HG03135 (cell line): ENCODE measurements around the gene S1PR5.

Source experiments
- ATAC-seq: cut with Tn5 transposase; IDR thresholded peaks from one replicate; pipeline ENCODE4 v1.9.1; 2021; ENCODE audit warnings: mild to moderate bottlenecking, moderate library complexity; ENCODE audit not compliant: unreplicated experiment

S1PR5 gene

DNA sequence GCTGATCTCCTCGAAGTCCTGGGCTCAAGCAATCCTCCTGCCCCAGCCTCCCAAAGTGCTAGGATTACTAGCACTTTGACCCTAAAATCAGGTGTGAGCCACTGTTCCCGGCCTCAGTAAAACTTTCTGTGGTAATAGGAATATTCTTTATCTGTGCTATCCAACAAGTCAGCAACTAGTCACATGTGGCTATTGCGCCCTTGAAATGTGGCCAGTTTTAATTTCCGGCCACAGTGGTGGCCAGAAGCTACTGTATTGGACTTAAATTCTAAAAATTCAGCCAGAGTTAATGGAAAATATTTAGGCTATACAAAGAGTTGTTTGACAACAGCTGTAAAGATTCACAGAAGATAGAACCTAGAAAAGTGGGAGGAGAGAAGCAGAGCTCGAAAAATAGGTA lies 44.1 kb downstream of the S1PR5 start:
- ATAC-seq = no peak

DNA sequence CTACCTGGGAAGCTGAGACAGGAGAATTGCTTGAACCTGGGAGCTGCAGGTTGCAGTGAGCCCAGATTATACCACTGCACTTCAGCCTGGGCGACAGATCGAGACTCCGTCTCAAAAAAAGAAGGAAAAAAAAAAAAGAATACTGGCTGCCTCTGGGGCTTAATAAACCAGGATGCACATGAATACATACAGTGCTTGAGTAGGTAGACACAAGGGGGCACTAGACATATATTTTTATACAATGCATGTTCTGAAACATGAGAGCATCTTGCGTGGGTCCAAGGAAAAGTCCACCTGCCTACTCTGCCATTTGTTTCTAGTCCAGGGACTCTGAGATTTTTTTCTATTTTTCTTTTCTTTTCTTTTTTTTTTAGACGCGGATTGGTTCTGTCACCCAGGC lies 45.3 kb downstream of the S1PR5 start:
- ATAC-seq = no peak

DNA sequence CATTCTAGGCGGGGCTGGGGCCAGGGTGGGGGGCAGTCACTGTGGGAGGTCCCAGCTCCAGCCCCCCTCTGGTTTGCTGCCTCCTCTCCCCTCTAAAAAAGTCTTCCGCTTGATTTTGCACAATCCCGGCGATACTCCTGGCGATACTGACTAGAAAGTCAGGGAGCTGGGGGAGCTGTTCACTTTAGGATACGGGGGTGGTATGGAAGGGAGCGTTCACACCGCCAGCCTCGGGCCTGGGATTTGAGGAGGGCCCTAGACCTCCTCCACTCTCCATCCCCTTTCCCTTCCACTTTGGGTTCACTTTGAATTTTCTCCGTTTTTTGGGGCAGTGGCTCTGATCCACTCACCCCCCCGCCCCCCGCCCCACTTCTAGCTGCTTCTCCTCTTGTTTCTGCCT lies 49.1 kb downstream of the S1PR5 start:
- ATAC-seq = no peak

DNA sequence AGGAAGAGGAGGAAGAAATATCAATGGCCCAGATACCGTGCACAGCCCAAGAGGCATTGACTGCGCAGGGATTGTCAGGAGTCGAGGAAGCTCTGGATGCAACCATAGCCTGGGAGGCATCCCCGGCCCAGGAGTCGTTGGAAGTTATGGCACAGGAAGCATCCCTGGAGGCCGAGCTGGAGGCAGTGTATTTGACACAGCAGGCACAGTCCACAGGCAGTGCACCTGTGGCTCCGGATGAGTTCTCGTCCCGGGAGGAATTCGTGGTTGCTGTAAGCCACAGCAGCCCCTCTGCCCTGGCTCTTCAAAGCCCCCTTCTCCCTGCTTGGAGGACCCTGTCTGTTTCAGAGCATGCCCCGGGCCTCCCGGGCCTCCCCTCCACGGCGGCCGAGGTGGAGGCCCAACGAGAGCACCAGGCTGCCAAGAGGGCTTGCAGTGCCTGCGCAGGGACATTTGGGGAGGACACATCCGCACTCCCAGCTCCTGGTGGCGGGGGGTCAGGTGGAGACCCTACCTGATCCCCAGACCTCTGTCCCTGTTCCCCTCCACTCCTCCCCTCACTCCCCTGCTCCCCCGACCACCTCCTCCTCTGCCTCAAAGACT lies 50.0 kb downstream of the S1PR5 start:
- no peak for ATAC-seq

DNA sequence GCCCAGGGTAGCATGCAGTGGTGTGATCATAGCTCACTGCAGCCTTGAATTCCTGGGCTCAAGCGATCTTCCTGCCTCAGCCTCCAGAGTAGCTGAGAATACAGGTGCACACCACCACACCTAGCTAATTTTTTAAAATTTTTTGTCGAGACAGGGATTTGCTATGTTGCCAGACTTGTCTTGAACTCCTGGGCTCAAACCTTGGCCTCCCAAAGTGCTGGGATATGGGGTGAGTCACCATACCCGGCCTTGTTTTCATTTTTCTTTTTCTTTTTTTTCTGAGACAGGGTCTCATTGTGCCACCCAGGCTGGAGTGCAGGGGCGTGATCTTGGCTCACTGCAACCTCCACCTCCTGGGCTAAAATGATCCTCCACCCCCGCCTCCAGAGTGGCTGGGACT lies 52.8 kb downstream of the S1PR5 start:
- ATAC-seq = no peak
